Measurements from ENCODE around the gene EXOSC7.

EXOSC7 gene

GRCh38 chr3:44993471-44994205 lies 17.6 kb downstream of the EXOSC7 start:
- no peak for DNase-seq

- no peak for DNase-seq
Observed at GRCh38 chr3:44995142-44995770, 19.2 kb downstream of the EXOSC7 start.

- no peak for DNase-seq
Observed at GRCh38 chr3:44996556-44996969, 20.5 kb downstream of the EXOSC7 start.

- DNase-seq = no peak
Observed at GRCh38 chr3:44999782-45000181, 23.7 kb downstream of the EXOSC7 start.

- DNase-seq = no peak
Observed at GRCh38 chr3:45000823-45001222, 24.8 kb downstream of the EXOSC7 start.

GRCh38 chr3:45001738-45002137 lies 25.7 kb downstream of the EXOSC7 start:
- no peak for DNase-seq

GRCh38 chr3:45002139-45002660 lies 26.2 kb downstream of the EXOSC7 start:
- DNase-seq = no peak

- no peak for DNase-seq
Observed at GRCh38 chr3:45002720-45003119, 26.7 kb downstream of the EXOSC7 start.

GRCh38 chr3:45003406-45003805 lies 27.4 kb downstream of the EXOSC7 start:
- DNase-seq = no peak

- DNase-seq = no peak
Observed at GRCh38 chr3:45003859-45004258, 27.8 kb downstream of the EXOSC7 start.

GRCh38 chr3:45007091-45007490 lies 31.0 kb downstream of the EXOSC7 start:
- no peak for DNase-seq

GRCh38 chr3:45008117-45008516 lies 32.1 kb downstream of the EXOSC7 start:
- DNase-seq = no peak

GRCh38 chr3:45009868-45010267 lies 33.8 kb downstream of the EXOSC7 start:
- DNase-seq = no peak

- DNase-seq = no peak
Observed at GRCh38 chr3:45010811-45011333, 34.8 kb downstream of the EXOSC7 start.

GRCh38 chr3:45011756-45012508 lies 35.9 kb downstream of the EXOSC7 start:
- no peak for DNase-seq

GRCh38 chr3:45012577-45012976 lies 36.5 kb downstream of the EXOSC7 start:
- DNase-seq = no peak

GRCh38 chr3:45016916-45017315 lies 40.9 kb downstream of the EXOSC7 start:
- no peak for DNase-seq

- no peak for DNase-seq
Observed at GRCh38 chr3:45017821-45018220, 41.8 kb downstream of the EXOSC7 start.

- no peak for DNase-seq
Observed at GRCh38 chr3:45020534-45020933, 44.5 kb downstream of the EXOSC7 start.

- DNase-seq = no peak
Observed at GRCh38 chr3:45021524-45022297, 45.7 kb downstream of the EXOSC7 start.

- no peak for DNase-seq
Observed at GRCh38 chr3:45023675-45024074, 47.6 kb downstream of the EXOSC7 start.

GRCh38 chr3:45024542-45025255 lies 48.7 kb downstream of the EXOSC7 start:
- DNase-seq = no peak

Measured in CD4-positive, alpha-beta T cell treated with Interleukin-15 for 1 hour (primary cell).